ENCODE data around the gene PLA2G2E.

GRCh38 chr1:19960591-19960990 is 37.2 kb upstream of the PLA2G2E start:
- TF ChIP-seq YY1 (IDR thresholded peaks at IDR 0.05; ENCODE audit: low read depth): no peak
- no peak for TF ChIP-seq REST (IDR thresholded peaks at IDR 0.05; ENCODE audit: low read depth)
- TF ChIP-seq RAD21 (IDR thresholded peaks at IDR 0.05; ENCODE audit: low read depth): no peak
- TF ChIP-seq EP300 (IDR thresholded peaks at IDR 0.05; ENCODE audit: borderline replicate concordance): no peak
- no peak for TF ChIP-seq USF1 (IDR thresholded peaks at IDR 0.05)
- no peak for TF ChIP-seq TEAD4 (IDR thresholded peaks at IDR 0.05)
- no peak for TF ChIP-seq EGR1 (IDR thresholded peaks at IDR 0.05)
- no peak for TF ChIP-seq TAF1 (IDR thresholded peaks at IDR 0.05; ENCODE audit: low read depth)
- TF ChIP-seq NFIC (IDR thresholded peaks at IDR 0.05): no peak
- TF ChIP-seq, protein P1, sequence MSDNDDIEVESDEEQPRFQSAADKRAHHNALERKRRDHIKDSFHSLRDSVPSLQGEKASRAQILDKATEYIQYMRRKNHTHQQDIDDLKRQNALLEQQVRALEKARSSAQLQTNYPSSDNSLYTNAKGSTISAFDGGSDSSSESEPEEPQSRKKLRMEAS (IDR thresholded peaks at IDR 0.05): no peak
- no peak for TF ChIP-seq CREB1 (IDR thresholded peaks at IDR 0.05; ENCODE audit: low read depth)
- TF ChIP-seq TCF12 (IDR thresholded peaks at IDR 0.05; ENCODE audit: low read depth): no peak

Measured in Ishikawa (cell line).